ENCODE measurements around the gene CASP9.
"Not testable (repeated sequence)": the region's sequence is repeated elsewhere in the genome, so short reads cannot be mapped to it uniquely, and the experiment has no call there.

CASP9 gene

GRCh38 chr1:15525050-15526020 lies 1.3 kb upstream of the CASP9 start:
- no peak for DNase-seq (ENCODE audit: low read depth)

- peak; percentile 99 for DNase-seq (ENCODE audit: low read depth)
These were observed 451 bp upstream of the CASP9 start for GRCh38 chr1:15524283-15525049.

GRCh38 chr1:15523104-15524020 lies 653 bp downstream of the CASP9 start:
- DNase-seq (ENCODE audit: low read depth), result no peak

- DNase-seq (ENCODE audit: low read depth), result no peak
These were observed 1.5 kb downstream of the CASP9 start for GRCh38 chr1:15522551-15522950.

- DNase-seq (ENCODE audit: low read depth), result not testable (repeated sequence)
These were observed 2.7 kb downstream of the CASP9 start for GRCh38 chr1:15521206-15521906.

GRCh38 chr1:15519625-15520024 lies 4.4 kb downstream of the CASP9 start:
- no peak for DNase-seq (ENCODE audit: low read depth)

GRCh38 chr1:15515022-15515663 lies 8.9 kb downstream of the CASP9 start:
- DNase-seq (ENCODE audit: low read depth), result no peak

- not testable (repeated sequence) for DNase-seq (ENCODE audit: low read depth)
These were observed 9.5 kb downstream of the CASP9 start for GRCh38 chr1:15514557-15514956.

GRCh38 chr1:15513919-15514318 lies 10.1 kb downstream of the CASP9 start:
- DNase-seq (ENCODE audit: low read depth), result no peak

- DNase-seq (ENCODE audit: low read depth), result no peak
These were observed 10.8 kb downstream of the CASP9 start for GRCh38 chr1:15513192-15513591.

GRCh38 chr1:15510611-15511405 lies 13.2 kb downstream of the CASP9 start:
- DNase-seq (ENCODE audit: low read depth), result no peak

GRCh38 chr1:15509586-15509985 lies 14.4 kb downstream of the CASP9 start:
- DNase-seq (ENCODE audit: low read depth), result no peak

- DNase-seq (ENCODE audit: low read depth), result no peak
These were observed 15.1 kb downstream of the CASP9 start for GRCh38 chr1:15508700-15509487.

- DNase-seq (ENCODE audit: low read depth), result no peak
These were observed 16.7 kb downstream of the CASP9 start for GRCh38 chr1:15507278-15507677.

- no peak for DNase-seq (ENCODE audit: low read depth)
These were observed 17.2 kb downstream of the CASP9 start for GRCh38 chr1:15506831-15507230.

- no peak for DNase-seq (ENCODE audit: low read depth)
These were observed 19.6 kb downstream of the CASP9 start for GRCh38 chr1:15504436-15504835.

GRCh38 chr1:15501208-15502032 lies 22.6 kb downstream of the CASP9 start:
- DNase-seq (ENCODE audit: low read depth), result peak; percentile 10
